IMR-90 (cell line): ENCODE data around the gene SYTL3. TPM values are rescaled to one million over a fixed set of nuclear protein-coding genes. Genes with fewer than 3 reads are reported as not detected.

ENCODE experiments used
- ATAC-seq: fragments of 200-7000 bp; cut with Tn5 transposase; 2 replicates; pipeline ENCODE4 v1.9.1; 2020; ENCODE audit warnings: low read depth, mild to moderate bottlenecking, moderate library complexity
- BruUV-seq: library from RNA; stranded (reverse); fragments of 400-500 nt; replicated peaks from 2 replicates; lab custom pipeline; 2021; lab: Mats Ljungman, UMichigan
- CTCF ChIA-PET: fragments of 300-600 bp; formaldehyde crosslinking; extraction: SDS; loops from one replicate; lab custom pipeline; 2021; ENCODE audit warnings: antibody characterized with exemption; lab: Yijun Ruan, JAX
- POLR2A ChIA-PET: fragments of 300-600 bp; sonication (Branson Sonifier 250); formaldehyde crosslinking; loops from one replicate; lab custom pipeline; 2022; ENCODE audit warnings: antibody characterized with exemption; ENCODE audit not compliant: unreplicated experiment; lab: Charles Lee
- DNase-seq: peaks from one replicate; pipeline ENCODE4 v3.0.0; 2013
- H2AFZ ChIP-seq: replicated peaks from 2 replicates; pipeline ENCODE3; 2013; ENCODE audit warnings: low read length, mild to moderate bottlenecking; ENCODE audit not compliant: poor library complexity
- H2AK5ac ChIP-seq: 2 replicates; pipeline ENCODE4 v1.6.1; 2013; ENCODE audit warnings: low read depth, low read length, inconsistent platforms
- H2AK9ac ChIP-seq: replicated peaks from 2 replicates; pipeline ENCODE3; 2013; ENCODE audit warnings: mild to moderate bottlenecking, low read depth, low read length, moderate library complexity; ENCODE audit not compliant: poor library complexity
- H2BK120ac ChIP-seq: 2 replicates; pipeline ENCODE4 v1.6.1; 2013; ENCODE audit warnings: low read depth, low read length, inconsistent platforms
- H2BK15ac ChIP-seq: 3 replicates; pipeline ENCODE4 v1.6.1; 2013; ENCODE audit warnings: low read depth, low read length, inconsistent platforms
- H2BK20ac ChIP-seq: 2 replicates; pipeline ENCODE4 v1.6.1; 2013; ENCODE audit warnings: low read depth, mild to moderate bottlenecking, inconsistent platforms, low read length, moderate library complexity
- H2BK5ac ChIP-seq: 2 replicates; pipeline ENCODE4 v1.6.1; 2013; ENCODE audit warnings: mild to moderate bottlenecking, low read depth, low read length, inconsistent platforms; ENCODE audit not compliant: poor library complexity, severe bottlenecking
- H3K14ac ChIP-seq: replicated peaks from 2 replicates; pipeline ENCODE4 v1.6.1; 2013; ENCODE audit warnings: low read depth, low read length, inconsistent platforms
- H3K18ac ChIP-seq: 2 replicates; pipeline ENCODE4 v1.6.1; 2013; ENCODE audit warnings: low read depth, low read length, control low read depth
- H3K23ac ChIP-seq: 2 replicates; pipeline ENCODE4 v1.6.1; 2013; ENCODE audit warnings: low read depth, low read length, inconsistent platforms
- H3K27ac ChIP-seq: 2 replicates; pipeline ENCODE4 v1.5.1; 2013; ENCODE audit warnings: mild to moderate bottlenecking, control low read depth, low read length; ENCODE audit not compliant: insufficient read depth
- H3K27me3 ChIP-seq: 2 replicates; pipeline ENCODE4 v1.6.1; 2013; ENCODE audit warnings: low read length; ENCODE audit not compliant: control insufficient read depth, insufficient read depth
- H3K36me3 ChIP-seq: 2 replicates; pipeline ENCODE4 v1.6.1; 2013; ENCODE audit warnings: low read length, mixed read lengths; ENCODE audit not compliant: control insufficient read depth, insufficient read depth
- H3K4ac ChIP-seq: 2 replicates; pipeline ENCODE4 v1.6.1; 2013; ENCODE audit warnings: low read depth, low read length, inconsistent platforms
- H3K4me1 ChIP-seq: 2 replicates; pipeline ENCODE4 v1.6.1; 2013; ENCODE audit warnings: low read length, mixed read lengths; ENCODE audit not compliant: control insufficient read depth, insufficient read depth
- H3K4me2 ChIP-seq: 2 replicates; pipeline ENCODE4 v1.6.1; 2013; ENCODE audit warnings: low read depth, mild to moderate bottlenecking, control low read depth, low read length, moderate library complexity
- H3K4me3 ChIP-seq: 2 replicates; pipeline ENCODE4 v1.5.1; 2013; ENCODE audit warnings: low read depth, mild to moderate bottlenecking, control low read depth, low read length, moderate library complexity; ENCODE audit not compliant: insufficient read depth
- H3K56ac ChIP-seq: 2 replicates; pipeline ENCODE4 v1.6.1; 2013; ENCODE audit warnings: low read length, inconsistent platforms; ENCODE audit not compliant: insufficient read depth; ENCODE audit errors: extremely low read depth
- H3K79me1 ChIP-seq, 2 experiments: 2 replicates each; pipeline ENCODE4 v1.6.1; 2013; ENCODE audit warnings: low read length in 2 of 2, inconsistent platforms in 1 of 2, low read depth in 1 of 2
- H3K9ac ChIP-seq: 2 replicates; pipeline ENCODE4 v1.6.1; 2013; ENCODE audit warnings: low read depth, low read length, control low read depth
- H3K9me1 ChIP-seq: 2 replicates; pipeline ENCODE4 v1.6.1; 2013; ENCODE audit warnings: low read length, inconsistent platforms; ENCODE audit not compliant: insufficient read depth
- H3K9me3 ChIP-seq: 2 replicates; pipeline ENCODE4 v1.6.1; 2013; ENCODE audit warnings: low read length; ENCODE audit not compliant: control insufficient read depth, insufficient read depth
- H4K20me1 ChIP-seq: 2 replicates; pipeline ENCODE4 v1.6.1; 2013; ENCODE audit warnings: low read length, inconsistent platforms; ENCODE audit not compliant: insufficient read depth
- H4K5ac ChIP-seq: 2 replicates; pipeline ENCODE4 v1.6.1; 2013; ENCODE audit warnings: mild to moderate bottlenecking, low read depth, low read length, control low read depth
- H4K8ac ChIP-seq, 2 experiments: 2 replicates each; pipeline ENCODE4 v1.6.1; 2013; ENCODE audit warnings: low read depth in 2 of 2, low read length in 2 of 2, control low read depth in 1 of 2, inconsistent platforms in 1 of 2
- H4K91ac ChIP-seq: 2 replicates; pipeline ENCODE4 v1.6.1; 2013; ENCODE audit warnings: low read depth, low read length, inconsistent platforms; ENCODE audit not compliant: insufficient read depth
- FOS ChIP-seq: fragments of 150-350 bp; IDR thresholded peaks from 2 replicates; pipeline ENCODE4 v1.6.1; 2016; ENCODE audit warnings: low read depth, low read length
- MAZ ChIP-seq: IDR thresholded peaks from 2 replicates; pipeline ENCODE4 v1.6.1; 2012; ENCODE audit warnings: low read depth, mild to moderate bottlenecking, low read length, improper control_type of control experiment, moderate library complexity, borderline replicate concordance
- MXI1 ChIP-seq: IDR thresholded peaks from 2 replicates; pipeline ENCODE4 v1.6.1; 2012; ENCODE audit warnings: low read depth, mild to moderate bottlenecking, low read length, moderate library complexity, borderline replicate concordance
- RAD21 ChIP-seq: IDR thresholded peaks from 2 replicates; pipeline ENCODE4 v1.6.1; 2012; ENCODE audit warnings: low read length, improper control_type of control experiment
- WGBS, 2 experiments: methylation state at CpG; one replicate each; pipeline versions ENCODE4 v1.1.5 to v1.1.7; 2013; ENCODE audit warnings: missing lambda C conversion rate in 2 of 2; ENCODE audit not compliant: insufficient read length in 1 of 2; ENCODE audit errors: extremely low coverage in 2 of 2; 5-methylcytosine and 5-hydroxymethylcytosine counted together
- dilution Hi-C: fragments of 300-500 bp; cut with HindIII; formaldehyde crosslinking; loops from one replicate; pipeline ENCODE4 v1.14.3; 2018; ENCODE audit warnings: low sequenced_read_pairs; ENCODE audit not compliant: unreplicated experiment
- in situ Hi-C: fragments of 300-500 bp; cut with MboI; formaldehyde crosslinking; loops from 3 replicates; pipeline ENCODE4 v1.14.3; 2019; ENCODE audit warnings: low sequenced_read_pairs, inconsistent platforms, mixed read lengths
- intact Hi-C: fragments of 100-400 bp; cut with micrococcal nuclease; formaldehyde crosslinking; loops from 2 replicates; pipeline ENCODE4 v1.10.0; 2022
- polyA plus RNA-seq, 3 experiments: library from polyadenylated mRNA; depleted of rRNA; stranded (reverse); fragments of >200 nt; gene quantifications; 2 replicates each; pipeline ENCODE4 v1.2.3, GENCODE V29; 2012; ENCODE audit warnings: low replicate concordance in 1 of 3
- total RNA-seq: library from RNA; depleted of rRNA; stranded (reverse); fragments of >200 nt; gene quantifications from 2 replicates; pipeline ENCODE4 v1.2.3, GENCODE V29; 2012
- TF ChIP-seq, protein P1 (sequence below): conservative IDR thresholded peaks from 2 replicates; pipeline ENCODE4 v1.5.1; 2012; ENCODE audit warnings: mild to moderate bottlenecking, low read depth, low read length, improper control_type of control experiment
- TF ChIP-seq, protein P2 (sequence below): fragments of 150-350 bp; IDR thresholded peaks from 2 replicates; pipeline ENCODE4 v1.6.1; 2017; ENCODE audit warnings: mild to moderate bottlenecking, antibody characterized with exemption, low read length, low read depth

SYTL3 gene
- total and polyA plus RNA-seq, 2 of the 4 experiments (the other 2 are of a cell fraction), result 2.9 to 4.3 TPM

DNA sequence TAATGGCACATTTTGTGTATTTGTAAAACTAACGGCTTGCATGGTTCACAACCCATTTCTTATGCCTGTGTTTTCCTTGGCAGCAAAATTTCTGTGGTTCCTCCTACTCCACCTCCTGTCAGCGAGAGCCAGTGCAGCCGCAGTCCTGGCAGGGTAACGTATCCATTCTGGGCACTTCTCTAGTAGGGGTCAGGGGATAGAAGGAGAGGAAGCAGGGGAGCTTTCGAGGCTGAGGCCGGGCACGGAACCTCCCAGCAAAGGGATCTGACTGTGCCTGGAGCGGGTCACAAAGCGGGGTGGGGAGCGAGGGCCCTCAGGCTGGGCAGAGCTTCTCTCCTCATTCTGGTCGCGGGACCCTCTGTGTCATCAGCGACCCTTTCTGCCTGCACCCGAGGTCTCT, 58.4 kb downstream of the SYTL3 start:
- H2BK5ac ChIP-seq, result no peak overlapping the region
- H3K18ac ChIP-seq, result no peak overlapping the region; the same call in 1 of the 2 replicates
- peak overlapping the region; percentile 86 for H2AFZ ChIP-seq
- peak overlapping the region; percentile 21 for H3K4ac ChIP-seq
- ChIA-PET CTCF (no interaction called here), POLR2A (no interaction called here)
- DNase-seq (peak; percentile 60), ATAC-seq (no peak)
- H4K20me1 ChIP-seq, result no peaks in the 10 kb centered on the region
- peak overlapping the region; percentile 20; the same call in 1 of the 2 replicates for H2BK20ac ChIP-seq
- H3K27ac ChIP-seq, result no peak overlapping the region
- in situ Hi-C loops (loop anchor here (5.0 kb wide), 1 partner anchor 264 kb away; no protein-coding TSS in a partner anchor), intact Hi-C loops (loop anchor here (5.0 kb wide), 1 partner anchor 84 kb away; no protein-coding TSS in a partner anchor), dilution Hi-C loops (no loop called here)
- peaks cover 3% of the 10 kb centered on the region; the same call in 1 of the 2 replicates for H3K9me1 ChIP-seq
- whole genome bisulfite sequencing, 2 experiments, result 58% methylated on average over 6 of the region's 14 CpGs; no CpG with 5 or more reads in 1 of the 2 experiments
- no peak overlapping the region for H3K23ac ChIP-seq
- peak overlapping the region; percentile 3; the same call in 1 of the 2 replicates for H3K4me2 ChIP-seq
- peak overlapping the region; percentile 66 for H2BK120ac ChIP-seq
- no peak overlapping the region for H3K56ac ChIP-seq
- 0 out of 2 replicates have a peak overlapping the region, but pooled peaks have one; percentile 23 for H4K91ac ChIP-seq
- no peaks in the 10 kb centered on the region for H3K79me1 ChIP-seq
- no peak overlapping the region for H2AK9ac ChIP-seq
- peak overlapping the region in 1 of 2 experiments; percentile 22; a peak in 1 of 4 replicates for H4K8ac ChIP-seq
- no peaks in the 10 kb centered on the region for H3K27me3 ChIP-seq
- no peak overlapping the region for H3K4me3 ChIP-seq
- H3K14ac ChIP-seq, result no peak overlapping the region
- H3K9ac ChIP-seq, result no peak overlapping the region
- peaks cover 12% of the 10 kb centered on the region; the same call in 1 of the 2 replicates for H3K4me1 ChIP-seq
- no peak overlapping the region; the same call in 1 of the 2 replicates for H4K5ac ChIP-seq
- BruUV-seq, result no TSS peak
- no peak overlapping the region for H2AK5ac ChIP-seq
- peak overlapping the region; percentile 11; the same call in 1 of the 3 replicates for H2BK15ac ChIP-seq
- no peaks in the 10 kb centered on the region for H3K36me3 ChIP-seq
- no peaks in the 10 kb centered on the region for H3K9me3 ChIP-seq
- TF ChIP-seq FOS (no peak), MXI1 (no peak), RAD21 (no peak), MAZ (no peak)
- TF ChIP-seq, protein P1, sequence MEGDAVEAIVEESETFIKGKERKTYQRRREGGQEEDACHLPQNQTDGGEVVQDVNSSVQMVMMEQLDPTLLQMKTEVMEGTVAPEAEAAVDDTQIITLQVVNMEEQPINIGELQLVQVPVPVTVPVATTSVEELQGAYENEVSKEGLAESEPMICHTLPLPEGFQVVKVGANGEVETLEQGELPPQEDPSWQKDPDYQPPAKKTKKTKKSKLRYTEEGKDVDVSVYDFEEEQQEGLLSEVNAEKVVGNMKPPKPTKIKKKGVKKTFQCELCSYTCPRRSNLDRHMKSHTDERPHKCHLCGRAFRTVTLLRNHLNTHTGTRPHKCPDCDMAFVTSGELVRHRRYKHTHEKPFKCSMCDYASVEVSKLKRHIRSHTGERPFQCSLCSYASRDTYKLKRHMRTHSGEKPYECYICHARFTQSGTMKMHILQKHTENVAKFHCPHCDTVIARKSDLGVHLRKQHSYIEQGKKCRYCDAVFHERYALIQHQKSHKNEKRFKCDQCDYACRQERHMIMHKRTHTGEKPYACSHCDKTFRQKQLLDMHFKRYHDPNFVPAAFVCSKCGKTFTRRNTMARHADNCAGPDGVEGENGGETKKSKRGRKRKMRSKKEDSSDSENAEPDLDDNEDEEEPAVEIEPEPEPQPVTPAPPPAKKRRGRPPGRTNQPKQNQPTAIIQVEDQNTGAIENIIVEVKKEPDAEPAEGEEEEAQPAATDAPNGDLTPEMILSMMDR, result 0 out of 2 replicates have a peak, but pooled peaks have one; percentile 6
- TF ChIP-seq, protein P2, sequence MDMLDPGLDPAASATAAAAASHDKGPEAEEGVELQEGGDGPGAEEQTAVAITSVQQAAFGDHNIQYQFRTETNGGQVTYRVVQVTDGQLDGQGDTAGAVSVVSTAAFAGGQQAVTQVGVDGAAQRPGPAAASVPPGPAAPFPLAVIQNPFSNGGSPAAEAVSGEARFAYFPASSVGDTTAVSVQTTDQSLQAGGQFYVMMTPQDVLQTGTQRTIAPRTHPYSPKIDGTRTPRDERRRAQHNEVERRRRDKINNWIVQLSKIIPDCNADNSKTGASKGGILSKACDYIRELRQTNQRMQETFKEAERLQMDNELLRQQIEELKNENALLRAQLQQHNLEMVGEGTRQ, result no peak
